T follicular helper cell (primary cell): ENCODE results near the gene SMCR8.
"Not testable (repeated sequence)": the region's sequence is repeated elsewhere in the genome, so short reads cannot be mapped to it uniquely, and the experiment has no call there.

Experiments used
- DNase-seq: peaks from one replicate; pipeline ENCODE4 v3.0.0-alpha.2; 2020; ENCODE audit warnings: low read depth
- total RNA-seq, 2 experiments: gene quantifications; one replicate each; lab custom pipeline; 2026; lab: John Stamatoyannopoulos, UW

SMCR8 gene, protein sequence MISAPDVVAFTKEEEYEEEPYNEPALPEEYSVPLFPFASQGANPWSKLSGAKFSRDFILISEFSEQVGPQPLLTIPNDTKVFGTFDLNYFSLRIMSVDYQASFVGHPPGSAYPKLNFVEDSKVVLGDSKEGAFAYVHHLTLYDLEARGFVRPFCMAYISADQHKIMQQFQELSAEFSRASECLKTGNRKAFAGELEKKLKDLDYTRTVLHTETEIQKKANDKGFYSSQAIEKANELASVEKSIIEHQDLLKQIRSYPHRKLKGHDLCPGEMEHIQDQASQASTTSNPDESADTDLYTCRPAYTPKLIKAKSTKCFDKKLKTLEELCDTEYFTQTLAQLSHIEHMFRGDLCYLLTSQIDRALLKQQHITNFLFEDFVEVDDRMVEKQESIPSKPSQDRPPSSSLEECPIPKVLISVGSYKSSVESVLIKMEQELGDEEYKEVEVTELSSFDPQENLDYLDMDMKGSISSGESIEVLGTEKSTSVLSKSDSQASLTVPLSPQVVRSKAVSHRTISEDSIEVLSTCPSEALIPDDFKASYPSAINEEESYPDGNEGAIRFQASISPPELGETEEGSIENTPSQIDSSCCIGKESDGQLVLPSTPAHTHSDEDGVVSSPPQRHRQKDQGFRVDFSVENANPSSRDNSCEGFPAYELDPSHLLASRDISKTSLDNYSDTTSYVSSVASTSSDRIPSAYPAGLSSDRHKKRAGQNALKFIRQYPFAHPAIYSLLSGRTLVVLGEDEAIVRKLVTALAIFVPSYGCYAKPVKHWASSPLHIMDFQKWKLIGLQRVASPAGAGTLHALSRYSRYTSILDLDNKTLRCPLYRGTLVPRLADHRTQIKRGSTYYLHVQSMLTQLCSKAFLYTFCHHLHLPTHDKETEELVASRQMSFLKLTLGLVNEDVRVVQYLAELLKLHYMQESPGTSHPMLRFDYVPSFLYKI
- 134 to 217 reads per million in 2 experiments for total RNA-seq

DNA sequence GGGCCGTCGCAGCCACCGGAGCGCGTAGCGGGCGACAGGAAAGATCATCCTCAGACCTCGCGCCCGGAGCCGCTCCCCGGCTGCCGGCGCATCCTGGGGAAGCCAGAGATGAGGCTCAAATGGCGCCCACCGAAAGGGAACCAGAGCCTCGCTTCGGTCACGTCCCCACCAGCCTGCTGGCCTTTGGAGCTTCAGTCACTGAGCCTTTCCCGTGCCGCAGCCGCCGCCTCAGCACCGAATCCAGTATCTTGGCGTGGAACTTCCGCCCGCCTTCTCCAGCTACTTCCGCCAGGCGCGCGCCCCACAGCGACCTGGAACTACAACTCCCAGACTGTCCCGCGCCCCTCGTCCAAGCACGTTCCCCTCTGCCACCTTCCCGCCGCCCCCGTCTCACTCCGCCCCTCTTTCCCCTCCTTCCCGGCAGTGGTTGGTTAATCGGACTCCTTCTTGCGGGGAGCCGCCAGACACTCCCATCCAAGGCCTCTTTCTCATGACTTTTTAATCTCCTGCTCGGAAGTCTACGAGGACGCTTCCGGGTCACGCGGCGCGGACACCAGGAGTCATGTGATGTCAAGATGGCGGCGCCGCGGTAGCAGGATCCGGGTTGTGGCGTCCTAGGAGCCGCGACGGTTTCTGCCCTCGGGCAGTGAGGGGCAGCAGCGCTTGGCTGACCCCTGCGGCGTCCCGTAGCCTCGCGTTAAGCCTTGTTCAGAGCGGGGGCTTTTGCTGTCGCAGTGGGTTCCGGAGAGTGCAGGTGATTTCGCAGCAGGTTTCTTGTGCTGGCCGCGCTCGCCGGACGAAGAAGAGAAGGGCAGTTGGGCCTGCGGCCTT, at the start of gene SMCR8, which contains the start of gene TOP3A:
SMCR8 (plus strand) TSS at position 563 of the 831 bp plus-strand sequence. CDS start 497 bp downstream, outside the sequence.
TOP3A (minus strand) TSS at position 264 of the 831 bp plus-strand sequence; CDS start at position 48, 216 bp downstream.
- DNase-seq, result peak; percentile 98

DNA sequence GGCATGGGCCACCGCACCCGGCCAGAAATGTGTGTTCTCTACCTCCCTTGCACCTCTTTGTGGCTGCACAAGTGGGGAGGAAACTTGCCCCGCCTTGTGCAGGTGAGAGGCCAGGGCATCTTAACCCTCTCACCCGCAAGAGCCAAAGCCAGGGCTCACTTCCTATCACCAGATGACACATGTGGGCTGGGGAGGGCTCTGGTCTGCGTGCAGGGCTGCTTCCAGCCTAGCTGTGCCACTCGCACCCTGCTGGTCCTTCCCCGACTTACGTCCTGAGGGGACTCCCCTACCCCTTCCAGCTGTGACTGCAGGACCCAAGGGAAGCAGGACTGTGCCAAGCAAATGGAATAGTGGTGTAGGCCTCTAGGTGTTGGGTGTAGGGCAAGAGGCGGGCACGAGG, 47.7 kb upstream of the SMCR8 start:
- DNase-seq, result no peak

DNA sequence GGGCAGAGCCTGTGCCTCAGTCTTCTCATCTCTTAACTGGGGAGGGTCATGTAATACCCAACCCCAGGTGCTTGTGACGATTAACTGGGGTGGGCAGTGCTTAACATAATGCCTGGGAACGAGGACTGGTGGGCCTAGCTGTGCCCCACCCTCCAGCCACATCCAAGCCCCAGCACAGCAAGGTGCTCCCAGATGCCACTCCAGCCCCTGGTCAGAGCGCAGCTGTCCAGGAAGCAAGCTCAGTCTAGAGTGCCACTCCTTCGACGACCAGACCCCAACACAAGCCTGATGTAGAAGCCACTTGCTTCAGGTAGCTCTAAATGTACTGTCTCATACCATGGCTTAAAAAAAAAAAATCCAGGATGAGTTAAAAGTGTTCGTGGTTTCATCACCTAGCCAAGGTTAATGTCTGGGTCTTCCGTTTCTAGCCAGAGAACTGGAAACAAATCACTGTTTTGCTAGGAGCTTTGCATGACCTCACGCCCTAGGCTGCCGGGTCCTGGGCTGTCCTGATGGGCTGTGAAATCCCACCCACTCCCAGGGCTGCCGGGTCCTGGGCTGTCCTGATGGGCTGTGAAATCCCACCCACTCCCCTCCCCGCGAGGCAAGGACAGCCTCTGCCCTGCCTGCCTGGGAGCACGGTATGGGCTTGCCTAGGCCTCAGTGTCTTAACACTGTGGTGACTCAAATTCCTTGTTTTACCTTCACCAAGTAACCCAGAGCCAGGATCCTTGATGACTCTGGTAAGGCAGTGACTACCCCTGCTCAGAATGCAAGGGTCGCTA, 47.0 kb upstream of the SMCR8 start:
- DNase-seq, result no peak

DNA sequence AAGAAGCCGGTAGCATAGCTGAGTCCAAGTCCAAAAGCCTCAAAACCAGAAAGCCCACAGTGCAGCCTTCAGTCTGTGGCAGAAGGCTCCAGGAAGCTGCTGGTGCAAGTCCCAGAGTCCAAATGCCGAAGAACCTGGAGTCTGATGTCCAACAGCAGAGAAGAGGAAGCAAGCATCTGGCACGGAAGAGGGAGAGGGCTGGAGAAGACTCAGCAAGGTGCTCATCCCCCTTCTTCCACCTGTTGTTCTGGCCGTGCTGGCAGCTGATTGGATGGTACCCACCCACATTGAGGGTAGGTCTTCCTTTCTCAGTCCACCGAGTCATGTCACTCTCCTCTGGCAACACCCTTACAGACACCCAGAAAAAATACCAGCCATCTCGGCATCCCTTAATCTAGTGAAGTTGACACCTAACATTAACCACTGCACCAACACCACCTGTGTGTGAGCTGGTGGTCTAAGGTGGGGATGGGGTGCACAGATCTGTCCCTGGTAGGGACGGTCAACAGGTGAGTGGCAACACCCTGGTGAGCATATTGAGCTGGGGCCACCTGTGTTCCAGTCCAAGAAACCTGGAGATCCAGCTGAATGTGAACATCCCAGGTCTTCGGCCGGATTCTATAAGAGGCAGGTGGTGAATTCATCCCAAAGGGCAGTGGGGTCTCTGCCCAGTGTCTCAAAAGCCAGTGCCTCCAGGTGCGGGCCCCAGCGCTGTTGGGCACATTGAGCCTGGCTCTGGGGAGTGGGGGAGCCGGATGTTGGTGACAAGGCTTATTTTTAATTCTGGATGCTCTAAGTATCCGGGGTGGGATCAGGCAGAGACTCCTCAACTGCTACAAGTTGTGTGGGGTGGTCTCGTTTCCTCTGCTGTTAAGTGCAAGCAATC, 44.8 kb upstream of the SMCR8 start:
- no peak for DNase-seq

DNA sequence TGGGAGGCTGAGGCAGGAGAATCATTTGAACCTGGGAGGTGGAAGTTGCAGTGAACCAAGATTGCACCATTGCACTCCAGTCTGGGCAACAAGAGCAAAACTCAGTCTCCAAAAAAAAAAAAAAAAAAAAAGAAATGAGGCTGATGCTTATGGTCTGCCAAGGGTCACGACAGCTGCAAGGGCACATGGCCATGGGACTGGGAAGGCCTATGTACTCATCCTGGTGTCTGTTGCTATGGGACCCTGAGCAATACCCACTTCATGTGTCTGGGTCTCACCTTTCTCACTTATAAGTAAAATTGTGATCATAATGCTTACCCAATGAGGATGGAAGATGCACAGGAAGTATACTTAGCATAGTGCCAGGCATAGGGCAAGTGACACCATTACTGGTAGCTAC, 38.0 kb upstream of the SMCR8 start:
- no peak for DNase-seq

DNA sequence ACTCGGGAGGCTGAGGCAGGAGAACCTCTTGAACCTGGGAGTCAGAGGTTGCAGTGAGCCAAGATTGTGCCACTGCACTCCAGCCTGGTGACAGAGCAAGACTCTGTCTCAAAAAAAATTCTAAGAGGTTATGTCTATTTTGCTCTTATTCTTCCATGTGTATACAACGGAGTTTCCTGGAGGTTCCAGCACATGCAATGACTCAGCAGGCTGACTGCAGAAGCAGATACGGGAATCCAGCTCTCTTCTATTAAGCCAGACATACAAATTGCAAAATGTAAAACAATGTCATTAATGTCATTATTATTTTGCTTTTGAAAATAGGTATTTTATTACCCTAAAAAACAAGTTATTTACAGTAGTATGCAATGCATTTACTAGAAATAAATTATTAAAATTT, 36.2 kb upstream of the SMCR8 start:
- DNase-seq, result no peak

DNA sequence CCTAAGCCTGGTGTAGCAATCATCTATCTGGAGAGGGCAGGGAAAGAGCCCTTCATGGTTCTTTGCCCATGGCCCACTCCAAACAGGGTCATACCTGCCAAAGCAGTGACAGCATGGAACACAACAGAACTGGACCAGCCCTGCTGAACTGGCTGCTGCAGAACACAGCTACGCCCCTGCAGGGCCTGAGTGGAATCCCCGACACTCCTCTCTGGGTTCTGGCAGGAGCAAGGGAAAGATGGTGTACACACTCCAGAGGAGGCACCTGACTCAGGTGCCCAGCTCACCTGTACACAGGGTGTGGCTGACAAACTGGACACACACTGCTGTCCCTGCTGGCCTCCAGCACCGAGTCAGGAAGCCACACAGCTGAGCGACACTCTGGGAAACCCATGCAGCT, 34.8 kb upstream of the SMCR8 start:
- no peak for DNase-seq

DNA sequence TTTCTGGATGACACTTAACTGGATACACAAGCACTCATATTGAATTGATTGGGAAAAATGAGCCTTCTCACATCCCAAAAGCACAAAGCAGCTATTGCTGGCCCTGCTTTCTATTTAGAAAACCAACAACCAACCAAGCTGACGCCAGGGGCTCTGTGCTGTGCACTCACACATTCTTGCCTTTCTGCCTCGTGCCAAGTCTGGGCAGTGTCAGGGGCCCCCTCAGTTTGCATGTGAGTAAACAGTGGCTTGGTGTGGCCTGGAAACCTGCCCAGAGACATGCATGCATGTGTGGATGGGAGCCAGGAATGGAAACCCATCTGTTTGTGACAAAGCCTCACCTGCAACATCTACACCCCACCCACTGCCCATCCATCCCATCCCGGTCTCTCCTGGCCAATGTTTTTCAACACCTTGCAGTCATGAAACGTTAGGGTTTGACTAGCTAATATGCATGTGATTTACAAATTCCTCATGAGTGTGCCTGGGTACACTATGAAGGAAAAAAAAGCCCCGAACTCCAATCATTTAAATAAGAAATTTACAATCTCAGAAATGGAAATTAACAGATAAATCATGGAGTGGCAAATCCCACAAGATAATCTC, 34.2 kb upstream of the SMCR8 start:
- no peak for DNase-seq

DNA sequence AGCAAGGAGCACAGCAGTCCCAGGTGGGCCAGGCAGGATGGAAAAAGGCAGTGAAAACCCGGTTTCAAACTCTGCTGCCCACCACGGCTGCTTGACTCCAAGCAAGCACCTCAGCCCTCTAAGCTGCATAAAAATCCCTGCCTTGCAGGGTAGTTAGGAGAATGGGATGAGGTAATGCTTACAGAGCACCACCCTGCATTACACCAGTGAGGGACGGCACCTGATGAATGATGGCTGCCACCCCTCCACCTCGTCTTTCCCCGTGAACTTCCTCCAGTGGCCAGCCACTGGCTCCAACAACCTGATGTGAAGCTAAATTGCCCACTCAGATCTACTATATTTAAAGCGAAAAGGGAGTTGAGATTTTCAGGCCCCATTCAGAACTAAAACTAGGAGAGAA, 33.3 kb upstream of the SMCR8 start:
- DNase-seq, result no peak

DNA sequence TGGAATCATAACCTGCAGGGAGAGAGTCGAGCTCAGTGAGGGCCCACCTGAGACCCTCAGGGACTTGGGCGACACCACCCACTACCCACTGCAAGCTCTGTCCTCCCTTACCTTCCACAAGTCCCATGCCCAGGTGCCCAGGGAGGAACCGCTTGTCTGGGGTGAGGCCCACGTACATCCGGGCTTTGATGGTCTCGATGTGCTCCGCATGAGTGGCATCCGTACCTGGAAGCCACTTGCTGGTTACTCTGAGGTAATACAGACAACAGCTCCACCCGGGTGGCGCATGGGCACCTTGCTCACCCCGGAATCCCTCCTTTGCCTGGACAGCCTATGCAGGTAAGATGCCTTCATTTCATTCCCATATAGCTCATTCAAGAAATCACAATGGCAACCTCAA, 29.8 kb upstream of the SMCR8 start:
- DNase-seq, result no peak

DNA sequence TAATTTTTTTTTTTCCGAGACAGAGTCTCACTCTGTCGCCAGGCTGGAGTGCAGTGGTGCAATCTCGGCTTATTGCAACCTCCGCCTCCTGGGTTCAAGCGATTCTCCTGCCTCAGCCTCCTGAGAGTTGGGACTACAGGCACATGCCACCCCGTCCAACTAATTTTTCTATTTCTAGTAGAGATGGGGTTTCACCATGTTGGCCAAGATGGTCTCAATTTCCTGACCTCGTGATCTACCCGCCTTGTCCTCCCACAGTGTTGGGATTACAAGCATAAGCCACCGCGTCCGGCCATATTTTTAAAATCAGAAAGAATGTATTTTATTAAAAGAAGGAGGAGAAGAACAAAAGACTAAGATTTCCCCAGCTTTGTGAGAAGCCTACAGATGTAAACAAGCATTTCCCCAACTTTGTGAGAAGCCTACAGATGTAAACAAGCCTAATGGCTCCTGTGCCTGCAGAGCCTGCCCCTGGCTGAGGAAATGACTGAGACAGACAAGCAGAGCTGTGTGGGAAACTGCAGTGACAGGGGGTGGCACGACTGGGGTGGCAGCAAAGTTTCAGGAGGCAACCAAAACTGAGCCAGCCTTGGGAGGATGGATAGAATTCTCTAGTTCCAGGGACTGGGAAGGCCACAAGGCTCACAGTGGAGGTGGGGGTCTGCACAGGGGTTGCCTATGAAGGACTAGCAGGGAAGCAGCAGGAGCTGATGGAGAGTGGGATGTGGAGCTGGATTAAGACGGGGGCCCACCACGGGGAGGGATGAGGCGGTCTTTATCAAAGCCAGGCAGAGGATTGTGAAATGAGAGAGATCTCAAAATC, 23.2 kb upstream of the SMCR8 start:
- DNase-seq, result no peak

DNA sequence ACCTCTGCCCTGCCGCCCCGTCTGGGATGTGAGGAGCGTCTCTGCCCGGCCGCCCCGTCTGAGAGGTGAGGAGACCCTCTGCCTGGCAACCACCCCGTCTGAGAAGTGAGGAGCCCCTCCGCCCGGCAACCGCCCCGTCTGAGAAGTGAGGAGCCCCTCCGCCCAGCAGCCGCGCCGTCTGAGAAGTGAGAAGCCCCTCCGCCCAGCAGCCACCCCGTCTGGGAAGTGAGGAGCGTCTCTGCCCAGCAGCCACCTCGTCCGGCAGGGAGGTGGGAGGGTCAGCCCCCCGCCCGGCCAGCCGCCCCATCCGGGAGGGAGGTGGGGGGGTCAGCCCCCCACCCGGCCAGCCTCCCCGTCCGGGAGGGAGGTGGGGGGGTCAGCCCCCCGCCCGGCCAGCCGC, 17.0 kb upstream of the SMCR8 start:
- not testable (repeated sequence) for DNase-seq

DNA sequence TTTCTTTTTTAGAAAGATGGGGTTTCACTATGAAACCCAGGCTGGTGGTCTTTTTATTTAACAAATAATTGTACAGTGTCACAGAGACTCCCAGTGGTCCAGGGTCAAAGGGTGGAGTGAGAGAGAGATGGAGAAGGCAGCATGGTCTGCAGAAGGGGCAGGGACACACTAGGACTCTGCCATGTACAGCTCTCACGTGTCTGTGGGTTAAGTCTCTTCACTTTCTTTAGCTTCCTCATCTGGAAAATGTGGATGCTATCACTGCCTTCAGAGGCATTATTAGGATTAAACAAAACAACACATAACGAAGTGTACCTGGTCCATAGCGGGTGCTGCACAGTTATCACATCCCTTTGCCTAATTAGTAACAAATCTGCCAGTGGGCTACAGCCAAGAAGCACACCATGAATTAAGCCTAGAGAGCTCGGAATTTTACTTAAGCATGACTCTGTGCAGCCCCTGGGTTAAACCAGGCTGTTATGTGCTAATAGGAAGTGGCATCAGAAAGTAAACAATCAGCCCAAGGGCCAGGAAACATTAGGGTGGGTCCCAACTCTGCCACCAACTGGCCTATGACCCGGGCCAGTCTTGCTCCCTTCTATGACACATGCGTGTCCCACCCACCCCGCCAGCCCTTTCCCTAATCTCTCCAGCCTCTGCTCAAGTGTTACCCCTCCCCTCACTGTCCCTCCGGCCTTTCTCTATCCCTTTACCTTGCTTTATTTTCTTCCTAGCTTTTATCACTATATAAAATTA, 14.2 kb upstream of the SMCR8 start:
- no peak for DNase-seq

DNA sequence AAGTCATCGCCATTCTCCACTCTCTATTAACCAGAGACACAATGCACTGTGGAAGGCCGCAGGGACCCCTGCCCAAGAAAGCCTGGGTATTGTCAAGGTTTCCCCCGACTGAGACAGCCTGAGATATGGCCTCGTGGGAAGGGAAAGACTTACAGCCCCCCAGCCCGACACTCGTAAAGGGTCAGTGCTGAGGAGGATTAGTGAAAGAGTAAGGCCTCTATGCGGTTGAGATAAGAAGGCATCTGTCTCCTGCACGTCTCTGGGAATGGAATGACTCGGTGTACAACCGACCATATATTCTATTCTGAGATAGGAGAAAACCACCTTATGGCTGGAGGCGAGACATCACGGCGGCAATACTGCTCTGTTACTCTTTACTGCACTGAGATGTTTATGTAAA, 11.9 kb upstream of the SMCR8 start:
- not testable (repeated sequence) for DNase-seq

DNA sequence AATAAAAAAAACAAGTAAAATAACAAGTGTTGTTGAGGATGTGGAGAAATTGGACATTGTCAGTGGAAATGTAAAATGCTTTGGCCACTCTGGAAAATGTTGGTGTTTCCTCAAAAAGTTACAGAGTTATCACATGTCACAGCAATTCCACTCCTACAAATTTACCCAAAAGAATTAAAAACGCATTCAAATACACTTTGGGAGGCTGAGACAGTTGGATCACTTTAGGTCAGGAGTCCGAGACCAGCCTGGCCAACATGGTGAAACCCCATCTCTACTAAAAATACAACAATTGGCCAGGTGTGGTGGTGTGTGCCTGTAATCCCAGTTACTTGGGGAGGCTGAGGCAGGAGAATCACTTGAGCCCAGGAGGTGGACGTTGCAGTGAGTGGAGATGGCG, 5.9 kb upstream of the SMCR8 start:
- DNase-seq, result no peak

DNA sequence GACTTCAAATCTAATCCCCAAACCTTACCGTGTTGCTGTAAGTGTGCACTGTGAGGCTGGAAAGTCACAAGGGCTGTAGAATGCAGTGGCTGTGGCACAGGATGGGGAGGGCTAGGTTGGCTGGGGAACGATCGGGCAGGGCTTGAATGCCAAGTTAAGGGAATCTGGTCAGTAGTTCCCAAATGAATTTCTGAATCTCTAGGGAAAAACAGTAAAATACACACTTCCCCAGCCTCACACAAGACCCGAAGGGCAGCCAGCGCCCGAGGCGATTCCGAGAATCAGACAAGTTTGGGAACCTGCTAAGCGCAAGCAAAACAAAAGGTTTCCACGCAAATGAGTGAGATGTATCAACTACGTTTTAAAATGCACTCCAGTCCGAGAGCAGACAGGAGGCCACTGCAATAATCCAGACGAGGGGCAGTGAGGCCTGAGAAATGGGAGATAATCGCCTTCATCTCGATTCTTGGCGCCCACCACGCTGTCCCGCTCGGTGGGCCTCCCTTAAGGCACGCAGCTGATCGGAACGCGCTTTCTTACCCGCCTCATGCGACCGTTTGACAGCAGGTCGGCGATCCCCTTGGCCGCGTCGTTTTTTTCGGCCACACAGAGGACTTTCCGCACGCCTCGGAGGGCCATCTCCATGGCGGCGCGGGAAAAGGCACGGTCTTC, 898 bp upstream of the SMCR8 start:
- DNase-seq, result no peak

DNA sequence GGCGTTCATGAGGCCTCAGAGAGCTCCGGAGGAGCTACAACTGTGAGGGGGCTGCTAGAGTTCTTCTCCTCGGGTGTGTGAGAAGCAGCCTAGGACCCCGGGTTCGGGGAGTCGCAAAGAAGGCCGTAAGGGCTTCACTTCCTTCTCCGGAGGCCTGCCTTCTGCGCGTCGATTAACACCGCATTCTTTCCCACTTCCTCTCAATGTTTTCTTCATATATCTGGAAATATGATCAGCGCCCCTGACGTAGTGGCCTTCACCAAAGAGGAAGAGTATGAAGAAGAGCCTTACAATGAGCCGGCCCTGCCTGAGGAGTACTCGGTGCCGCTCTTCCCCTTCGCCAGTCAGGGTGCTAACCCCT, 449 bp downstream of the SMCR8 start:
- DNase-seq, result no peak
